MCF 10A (cell line): ENCODE data around the gene PIANP. TPM values are rescaled to one million over a fixed set of nuclear protein-coding genes. Genes with fewer than 3 reads are reported as not detected.
"Not testable (repeated sequence)": the region's sequence is repeated elsewhere in the genome, so short reads cannot be mapped to it uniquely, and the experiment has no call there.

Experiments used
- BruUV-seq: library from RNA; stranded (reverse); fragments of 400-500 nt; replicated peaks from 2 replicates; lab custom pipeline; 2021; lab: Mats Ljungman, UMichigan
- CTCF ChIA-PET: fragments of 300-600 bp; sonication (Branson Sonifier 250); formaldehyde crosslinking; extraction: SDS; loops from one replicate; lab custom pipeline; 2021; ENCODE audit warnings: antibody characterized with exemption, inconsistent platforms; lab: Yijun Ruan, JAX
- POLR2A ChIA-PET: fragments of 300-600, 350-650 bp; sonication (Branson Sonifier 250); formaldehyde crosslinking; extraction: SDS; loops from one replicate; lab custom pipeline; 2020; ENCODE audit warnings: antibody characterized with exemption, inconsistent platforms; lab: Yijun Ruan, JAX
- DNase-seq: peaks from one replicate; pipeline ENCODE4 v3.0.0-alpha.2; 2018; ENCODE audit not compliant: unreplicated experiment
- H3K27ac Mint-ChIP-seq: one replicate; pipeline ENCODE4 v1.8.0; 2022; ENCODE audit warnings: mild to moderate bottlenecking, low read depth, mixed read lengths; ENCODE audit not compliant: unreplicated experiment
- H3K27me3 Mint-ChIP-seq: one replicate; pipeline ENCODE4 v1.8.0; 2022; ENCODE audit warnings: mixed read lengths; ENCODE audit not compliant: insufficient read depth, unreplicated experiment
- H3K36me3 Mint-ChIP-seq: one replicate; pipeline ENCODE4 v1.8.0; 2022; ENCODE audit warnings: mild to moderate bottlenecking, moderate library complexity, mixed read lengths; ENCODE audit not compliant: insufficient read depth, unreplicated experiment
- H3K4me1 Mint-ChIP-seq: one replicate; pipeline ENCODE4 v1.8.0; 2022; ENCODE audit warnings: mixed read lengths; ENCODE audit not compliant: insufficient read depth, unreplicated experiment
- H3K4me3 Mint-ChIP-seq: one replicate; pipeline ENCODE4 v1.8.0; 2022; ENCODE audit warnings: mild to moderate bottlenecking, moderate library complexity, mixed read lengths; ENCODE audit not compliant: unreplicated experiment
- H3K9me3 Mint-ChIP-seq: one replicate; pipeline ENCODE4 v1.8.0; 2022; ENCODE audit warnings: mixed read lengths; ENCODE audit not compliant: unreplicated experiment
- CTCF ChIP-seq: fragments of 200-600 bp; IDR thresholded peaks from one replicate; pipeline ENCODE4 v1.8.0; 2022; ENCODE audit warnings: antibody characterized with exemption, mild to moderate bottlenecking; ENCODE audit not compliant: unreplicated experiment
- intact Hi-C: fragments of 100-400 bp; cut with micrococcal nuclease; formaldehyde crosslinking; loops from 2 replicates; pipeline ENCODE4 v1.14.1; 2022
- total RNA-seq: library from RNA; stranded (reverse); gene quantifications from 2 replicates; pipeline ENCODE4 v1.2.3, GENCODE V29; 2022

Gene PIANP
- total RNA-seq, 1 experiment from 2014 or later, result not detected

DNA sequence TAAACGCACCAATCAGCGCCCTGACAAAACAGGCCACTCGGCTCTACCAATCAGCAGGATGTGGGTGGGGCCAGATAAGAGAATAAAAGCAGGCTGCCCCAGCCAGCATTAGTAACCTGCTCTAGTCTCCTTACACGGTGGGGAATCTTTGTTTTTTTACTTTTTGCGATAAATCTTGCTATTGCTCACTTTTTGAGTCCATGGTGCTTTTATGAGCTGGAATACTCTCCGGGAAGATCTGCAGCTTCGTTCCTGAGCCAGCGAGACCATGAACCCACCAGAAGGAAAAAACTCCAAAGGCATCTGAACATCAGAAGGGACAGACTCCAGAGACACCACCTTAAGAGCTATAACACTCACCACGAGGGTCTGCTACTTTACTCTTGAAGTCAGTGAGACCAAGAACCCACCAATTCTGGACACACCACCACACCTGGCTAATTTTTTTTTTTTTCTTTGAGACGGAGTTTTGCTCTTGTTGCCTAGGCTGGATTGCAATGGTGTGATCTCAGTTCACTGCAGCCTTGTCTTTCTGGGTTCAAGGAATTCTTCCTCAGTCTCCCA, 16.3 kb upstream of the PIANP start:
- no peak for DNase-seq
- ChIA-PET POLR2A (interaction anchor here (1.2 kb wide), 1 partner anchor 28 kb away, joined by 3 read pairs; the partner anchor contains the start of gene ZNF384), CTCF (interaction anchor here (0.7 kb wide), 2 partner anchors 203 to 334 kb away, joined by 3 read pairs; no protein-coding TSS in a partner anchor)
- H3K4me1 Mint-ChIP-seq, result no peaks in the 10 kb centered on the region
- intact Hi-C loops, result no loop called here
- H3K9me3 Mint-ChIP-seq, result no peaks in the 10 kb centered on the region
- no peaks in the 10 kb centered on the region for H3K27me3 Mint-ChIP-seq
- no TSS peak for BruUV-seq
- no peak overlapping the region for H3K27ac Mint-ChIP-seq
- no peak for TF ChIP-seq CTCF
- H3K4me3 Mint-ChIP-seq, result no peak overlapping the region
- H3K36me3 Mint-ChIP-seq, result no peaks in the 10 kb centered on the region

- H3K9me3 Mint-ChIP-seq, DNase-seq, intact Hi-C loops, BruUV-seq, H3K27me3 Mint-ChIP-seq, H3K4me1 Mint-ChIP-seq, H3K27ac Mint-ChIP-seq, H3K36me3 Mint-ChIP-seq, H3K4me3 Mint-ChIP-seq: not testable (repeated sequence)
- ChIA-PET POLR2A (interaction anchor here (1.2 kb wide), 1 partner anchor 27 kb away, joined by 3 read pairs; the partner anchor contains the start of gene ZNF384), CTCF (interaction anchor here (0.7 kb wide), 1 partner anchor 203 kb away, joined by 3 read pairs; no protein-coding TSS in a partner anchor)
These were observed 15.6 kb upstream of the PIANP start for GRCh38 chr12:6716031-6716873.

DNA sequence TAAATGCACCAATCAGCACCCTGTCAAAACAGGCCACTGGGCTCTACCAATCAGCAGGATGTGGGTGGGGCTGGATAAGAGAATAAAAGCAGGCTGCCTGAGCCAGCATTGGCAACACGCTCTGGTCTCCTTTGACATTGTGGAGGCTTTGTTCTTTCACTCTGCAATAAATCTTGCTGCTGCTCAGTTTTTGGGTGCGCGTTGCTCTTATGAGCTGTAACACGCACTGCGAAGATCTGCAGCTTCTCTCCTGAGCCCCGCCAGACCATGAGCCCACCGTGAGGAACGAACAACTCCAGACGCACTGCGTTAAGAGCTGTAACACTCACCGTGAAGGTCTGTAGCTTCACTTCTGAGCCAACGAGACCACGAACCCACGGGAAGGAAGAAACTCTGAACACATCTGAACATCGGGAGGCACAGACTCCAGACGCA, 8.4 kb upstream of the PIANP start:
- no peak for TF ChIP-seq CTCF
- Mint-ChIP-seq H3K36me3 (no peaks in the 10 kb centered on the region), H3K27ac (no peak overlapping the region), H3K4me3 (no peak overlapping the region), H3K9me3 (no peaks in the 10 kb centered on the region), H3K4me1 (no peaks in the 10 kb centered on the region), H3K27me3 (peaks cover 14% of the 10 kb centered on the region)
- ChIA-PET CTCF (interaction anchor here (0.6 to 0.7 kb wide), 3 partner anchors 12 to 238 kb away, joined by 3 to 4 read pairs (median 3); no protein-coding TSS in a partner anchor), POLR2A (interaction anchor here (0.6 to 2.4 kb wide), 2 partner anchors 15 to 87 kb away, joined by 3 to 7 read pairs; partner anchors contain the start of gene COPS7A)
- intact Hi-C loops, result no loop called here
- no peak for DNase-seq
- no TSS peak for BruUV-seq

- H3K4me1 Mint-ChIP-seq, result not testable (repeated sequence)
- POLR2A ChIA-PET, result interaction anchor here (0.6 to 2.4 kb wide), 2 partner anchors 15 to 87 kb away, joined by 3 to 7 read pairs; partner anchors contain the start of gene COPS7A
- peaks cover 20% of the 10 kb centered on the region for H3K27me3 Mint-ChIP-seq
These were observed 7.7 kb upstream of the PIANP start for GRCh38 chr12:6708351-6708750.

More at GRCh38 chr12:6708351-6708750, 7.7 kb upstream of the PIANP start:
- H3K4me3 Mint-ChIP-seq, H3K27ac Mint-ChIP-seq, intact Hi-C loops, H3K36me3 Mint-ChIP-seq, BruUV-seq, H3K9me3 Mint-ChIP-seq, DNase-seq: not testable (repeated sequence)
- CTCF ChIA-PET, result interaction anchor here (0.7 to 1.2 kb wide), 2 partner anchors 45 to 249 kb away, joined by 3 read pairs; partner anchors contain the start of gene MLF2
